ENCODE results near the gene IGLL5. TPM values are rescaled to one million over a fixed set of nuclear protein-coding genes. Genes with fewer than 3 reads are reported as not detected.

Gene IGLL5
- total RNA-seq, 1 experiment from 2014 or later: not detected

DNA sequence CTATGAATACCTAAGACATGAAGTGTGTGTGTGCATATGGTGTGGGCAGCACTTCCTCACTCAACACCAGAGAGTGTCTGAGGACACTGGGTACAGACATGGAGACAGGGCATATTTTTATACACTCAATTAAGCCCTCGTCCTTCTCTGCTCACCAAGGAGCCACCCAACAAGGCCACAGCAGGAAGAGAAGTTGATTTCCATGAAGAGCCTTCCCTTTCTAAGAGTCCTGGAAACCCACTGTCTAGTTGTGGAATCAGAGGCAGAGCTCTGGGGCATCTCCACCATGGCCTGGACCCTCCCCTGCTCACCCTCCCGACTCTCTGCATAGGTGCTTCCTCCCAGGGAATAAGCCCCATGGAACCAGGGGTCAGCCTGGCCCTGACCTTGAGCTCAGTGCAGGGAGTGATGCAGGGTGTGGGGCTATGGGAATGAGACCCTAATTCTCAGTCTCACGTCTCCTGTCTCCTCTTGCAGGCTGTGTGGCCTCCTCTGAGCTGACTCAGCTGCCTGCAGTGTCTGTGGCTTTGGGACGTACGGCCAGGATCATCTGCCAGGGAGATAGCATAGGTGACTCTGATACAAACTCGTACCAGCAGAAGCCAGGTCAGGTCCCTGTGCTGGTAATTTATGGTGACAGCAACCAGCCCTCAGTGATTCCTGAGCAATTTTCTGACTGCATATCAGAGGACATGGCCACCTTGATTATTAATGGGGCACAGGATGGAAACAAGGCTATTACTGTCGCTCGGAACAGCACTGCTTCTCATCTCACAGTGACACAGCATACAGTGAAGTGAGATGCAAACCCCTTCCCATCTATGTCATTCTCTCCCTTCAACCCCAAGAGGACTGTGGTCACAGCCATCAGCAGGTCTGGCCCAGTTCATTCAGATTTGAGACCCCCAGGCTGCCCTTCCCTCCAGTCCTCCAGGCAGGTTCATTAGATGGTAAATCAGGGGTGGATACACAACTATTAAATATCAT lies 14.6 kb upstream of the IGLL5 start:
- peaks cover 7% of the 10 kb centered on the region for H3K27me3 ChIP-seq (ENCODE audit: control insufficient read depth, insufficient read depth, low read length)
- no peak for DNase-seq
- no peak overlapping the region for H3K4me3 ChIP-seq (ENCODE audit: insufficient read depth, low read depth, low read length)
- H3K36me3 ChIP-seq (replicated peaks; ENCODE audit: control insufficient read depth, insufficient read depth, low read length): no peaks in the 10 kb centered on the region

DNA sequence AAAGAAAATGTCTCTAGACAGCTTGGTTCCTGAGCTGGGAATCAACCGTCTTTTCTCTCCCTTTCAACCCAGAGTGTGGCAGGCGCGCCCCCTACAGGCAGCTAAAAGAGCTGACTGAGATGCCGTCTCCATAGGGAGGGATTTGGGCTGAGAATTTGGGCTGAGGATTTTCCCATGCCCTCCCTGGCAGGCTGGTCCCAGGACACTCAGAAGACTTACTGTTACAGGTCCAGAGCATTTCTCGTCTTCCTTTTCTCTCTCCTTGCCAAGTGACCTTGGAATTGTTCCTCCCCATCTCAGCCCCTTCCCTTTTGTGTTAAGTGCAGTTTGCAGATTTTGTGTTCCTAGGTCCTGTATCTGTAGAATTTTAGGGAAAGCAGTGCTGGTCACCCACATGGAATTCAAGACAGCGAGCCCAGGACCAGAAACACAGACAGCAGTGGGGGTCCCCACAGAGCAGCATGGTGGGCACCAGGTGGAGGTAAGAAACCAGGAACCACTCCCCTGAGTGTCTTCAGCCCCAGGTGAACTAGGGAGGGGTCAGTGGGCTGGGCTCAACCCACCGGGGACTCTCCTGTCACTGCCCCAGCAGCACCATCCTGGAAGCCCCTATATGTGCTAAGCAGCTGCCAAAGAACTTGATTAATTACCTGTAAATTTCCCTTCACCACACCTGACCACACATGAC lies 9.9 kb upstream of the IGLL5 start:
- DNase-seq: peak; percentile 89
- Histone ChIP-seq H3K4me3 (ENCODE audit: insufficient read depth, low read depth, low read length) (no peak overlapping the region), H3K36me3 (replicated peaks; ENCODE audit: control insufficient read depth, insufficient read depth, low read length) (no peaks in the 10 kb centered on the region), H3K27me3 (ENCODE audit: control insufficient read depth, insufficient read depth, low read length) (peaks cover 4% of the 10 kb centered on the region; the same call in 1 of the 2 replicates)

DNA sequence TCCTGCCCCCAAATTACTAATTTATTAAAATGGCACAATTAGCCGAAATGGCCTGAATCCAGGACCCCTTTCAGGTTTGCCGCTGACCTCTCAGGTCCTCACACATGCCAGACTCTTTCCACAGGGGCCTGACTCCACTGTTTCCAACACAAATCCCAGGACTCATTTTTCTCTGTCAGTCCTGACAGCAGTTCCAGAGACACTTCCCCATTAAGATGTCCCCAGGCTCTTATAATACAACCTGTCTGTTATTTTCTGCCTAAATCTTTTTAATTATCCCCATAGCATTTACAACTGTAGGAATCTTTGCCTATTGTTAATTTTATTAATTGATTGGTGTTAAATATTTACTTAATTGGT lies 9.4 kb upstream of the IGLL5 start:
- peaks cover 2% of the 10 kb centered on the region; the same call in 1 of the 2 replicates for H3K27me3 ChIP-seq (ENCODE audit: control insufficient read depth, insufficient read depth, low read length)
- no peak for DNase-seq
- H3K4me3 ChIP-seq (ENCODE audit: insufficient read depth, low read depth, low read length): no peak overlapping the region
- H3K36me3 ChIP-seq (replicated peaks; ENCODE audit: control insufficient read depth, insufficient read depth, low read length): no peaks in the 10 kb centered on the region

DNA sequence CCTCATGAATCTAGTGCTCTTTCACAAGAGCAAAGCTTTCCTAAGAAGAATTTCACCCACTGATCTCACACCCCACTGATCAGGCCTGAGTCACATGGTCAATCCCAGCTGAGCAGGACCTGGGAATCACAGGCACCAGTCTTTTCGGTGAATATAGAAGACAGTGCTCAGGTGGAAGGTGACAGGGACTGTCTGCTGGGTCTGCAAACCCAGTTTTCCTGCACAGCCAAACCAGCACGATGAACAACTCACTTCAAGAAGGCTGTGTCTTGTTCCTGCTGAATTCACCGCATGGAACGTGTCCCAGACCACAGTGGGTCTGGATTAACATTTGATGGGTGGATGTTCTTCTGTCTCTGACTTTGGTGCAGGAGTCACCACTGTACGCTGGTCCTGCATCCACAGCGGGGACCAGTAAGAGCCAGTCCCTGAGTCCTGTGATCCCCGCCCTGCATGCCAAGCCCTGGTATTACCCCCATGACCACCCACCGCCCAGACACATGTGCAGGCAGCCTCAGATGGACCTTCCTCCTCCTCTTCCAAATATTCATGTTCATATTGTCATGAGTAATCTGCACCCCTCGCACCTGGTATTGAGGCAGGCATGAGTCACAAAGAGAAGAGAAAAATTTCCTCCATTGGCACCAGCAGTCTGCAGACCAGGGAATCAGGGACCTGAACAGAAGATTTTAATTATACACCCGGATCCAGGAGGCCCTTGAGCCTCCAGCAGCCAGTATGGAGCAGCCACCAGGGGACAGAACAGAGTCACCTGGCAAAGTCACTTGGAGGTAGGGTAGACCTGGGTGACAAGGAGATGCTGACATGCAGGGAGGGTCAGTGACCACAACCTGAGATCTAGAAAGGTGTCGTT lies 8.6 kb upstream of the IGLL5 start:
- peak; percentile 23 for DNase-seq
- H3K36me3 ChIP-seq (replicated peaks; ENCODE audit: control insufficient read depth, insufficient read depth, low read length): no peaks in the 10 kb centered on the region
- no peak overlapping the region for H3K4me3 ChIP-seq (ENCODE audit: insufficient read depth, low read depth, low read length)
- H3K27me3 ChIP-seq (ENCODE audit: control insufficient read depth, insufficient read depth, low read length): peaks cover 2% of the 10 kb centered on the region; the same call in 1 of the 2 replicates

DNA sequence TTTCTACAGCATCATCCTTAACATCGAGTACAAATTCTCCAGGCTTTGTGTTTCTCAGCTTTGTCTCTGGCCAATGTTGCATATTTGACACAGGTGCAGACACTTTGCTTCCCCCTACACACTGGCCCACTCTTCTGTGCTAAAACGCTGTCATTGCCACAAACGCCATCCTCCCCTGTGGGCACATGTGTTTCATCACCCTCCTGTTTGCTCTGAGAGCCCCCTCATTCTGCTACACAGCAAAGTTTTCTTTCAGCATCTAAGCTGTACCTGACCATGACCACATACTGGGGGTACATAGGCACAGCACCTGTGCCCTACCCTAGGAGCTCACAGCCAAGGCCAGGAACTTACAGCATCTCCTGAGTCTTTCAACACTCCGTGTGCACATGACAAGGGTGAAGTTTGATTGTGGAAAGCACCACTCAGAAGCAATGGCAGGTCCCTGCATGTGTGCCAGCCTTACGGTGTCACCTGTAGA lies 7.9 kb upstream of the IGLL5 start:
- no peak overlapping the region for H3K4me3 ChIP-seq (ENCODE audit: insufficient read depth, low read depth, low read length)
- H3K27me3 ChIP-seq (ENCODE audit: control insufficient read depth, insufficient read depth, low read length): peaks cover 2% of the 10 kb centered on the region; the same call in 1 of the 2 replicates
- H3K36me3 ChIP-seq (replicated peaks; ENCODE audit: control insufficient read depth, insufficient read depth, low read length): no peaks in the 10 kb centered on the region
- DNase-seq: no peak

DNA sequence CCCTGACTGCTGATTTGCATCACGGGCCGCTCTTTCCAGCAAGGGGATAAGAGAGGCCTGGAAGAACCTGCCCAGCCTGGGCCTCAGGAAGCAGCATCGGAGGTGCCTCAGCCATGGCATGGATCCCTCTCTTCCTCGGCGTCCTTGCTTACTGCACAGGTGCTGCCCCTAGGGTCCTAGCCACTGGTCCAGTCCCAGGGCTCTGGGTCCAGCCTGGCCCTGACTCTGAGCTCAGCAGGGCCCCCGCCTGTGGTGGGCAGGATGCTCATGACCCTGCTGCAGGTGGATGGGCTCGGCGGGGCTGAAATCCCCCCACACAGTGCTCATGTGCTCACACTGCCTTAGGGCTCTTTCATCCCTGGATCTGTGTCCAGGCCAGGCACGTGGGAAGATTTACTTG lies 7.0 kb upstream of the IGLL5 start:
- peaks cover 2% of the 10 kb centered on the region; the same call in 1 of the 2 replicates for H3K27me3 ChIP-seq (ENCODE audit: control insufficient read depth, insufficient read depth, low read length)
- no peak overlapping the region for H3K4me3 ChIP-seq (ENCODE audit: insufficient read depth, low read depth, low read length)
- H3K36me3 ChIP-seq (replicated peaks; ENCODE audit: control insufficient read depth, insufficient read depth, low read length): no peaks in the 10 kb centered on the region
- DNase-seq: no peak

DNA sequence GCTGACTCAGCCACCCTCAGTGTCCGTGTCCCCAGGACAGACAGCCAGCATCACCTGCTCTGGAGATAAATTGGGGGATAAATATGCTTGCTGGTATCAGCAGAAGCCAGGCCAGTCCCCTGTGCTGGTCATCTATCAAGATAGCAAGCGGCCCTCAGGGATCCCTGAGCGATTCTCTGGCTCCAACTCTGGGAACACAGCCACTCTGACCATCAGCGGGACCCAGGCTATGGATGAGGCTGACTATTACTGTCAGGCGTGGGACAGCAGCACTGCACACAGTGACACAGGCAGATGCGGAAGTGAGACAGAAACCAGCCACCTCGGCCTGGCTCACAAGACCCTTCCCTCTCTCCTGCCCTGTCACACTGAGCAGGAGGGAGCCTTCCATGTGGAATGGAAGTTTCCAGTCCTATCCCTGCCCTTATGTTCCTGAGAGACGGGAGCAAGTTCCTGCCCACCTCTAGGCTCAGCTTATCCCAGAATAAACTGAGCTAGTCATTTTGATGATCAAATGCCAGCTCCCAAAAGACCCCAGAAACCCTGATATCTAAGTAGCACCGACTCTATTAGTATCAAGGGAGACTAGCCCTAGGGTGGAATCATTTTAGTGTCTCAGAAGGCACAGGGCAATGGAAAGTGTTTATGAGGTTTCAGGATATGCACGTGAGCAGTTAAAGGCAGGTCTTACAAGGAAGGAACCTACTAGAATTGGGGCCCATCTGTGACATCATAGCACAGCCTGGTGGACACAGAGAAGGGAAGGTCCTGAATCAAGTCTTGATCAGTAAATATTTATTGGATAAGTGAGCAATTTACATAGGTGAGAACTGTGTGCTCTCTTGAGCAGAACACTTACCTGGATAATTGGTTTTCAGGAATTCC lies 6.3 kb upstream of the IGLL5 start:
- H3K4me3 ChIP-seq (ENCODE audit: insufficient read depth, low read depth, low read length): no peak overlapping the region
- DNase-seq: no peak
- peaks cover 2% of the 10 kb centered on the region; the same call in 1 of the 2 replicates for H3K27me3 ChIP-seq (ENCODE audit: control insufficient read depth, insufficient read depth, low read length)
- no peaks in the 10 kb centered on the region for H3K36me3 ChIP-seq (replicated peaks; ENCODE audit: control insufficient read depth, insufficient read depth, low read length)

DNA sequence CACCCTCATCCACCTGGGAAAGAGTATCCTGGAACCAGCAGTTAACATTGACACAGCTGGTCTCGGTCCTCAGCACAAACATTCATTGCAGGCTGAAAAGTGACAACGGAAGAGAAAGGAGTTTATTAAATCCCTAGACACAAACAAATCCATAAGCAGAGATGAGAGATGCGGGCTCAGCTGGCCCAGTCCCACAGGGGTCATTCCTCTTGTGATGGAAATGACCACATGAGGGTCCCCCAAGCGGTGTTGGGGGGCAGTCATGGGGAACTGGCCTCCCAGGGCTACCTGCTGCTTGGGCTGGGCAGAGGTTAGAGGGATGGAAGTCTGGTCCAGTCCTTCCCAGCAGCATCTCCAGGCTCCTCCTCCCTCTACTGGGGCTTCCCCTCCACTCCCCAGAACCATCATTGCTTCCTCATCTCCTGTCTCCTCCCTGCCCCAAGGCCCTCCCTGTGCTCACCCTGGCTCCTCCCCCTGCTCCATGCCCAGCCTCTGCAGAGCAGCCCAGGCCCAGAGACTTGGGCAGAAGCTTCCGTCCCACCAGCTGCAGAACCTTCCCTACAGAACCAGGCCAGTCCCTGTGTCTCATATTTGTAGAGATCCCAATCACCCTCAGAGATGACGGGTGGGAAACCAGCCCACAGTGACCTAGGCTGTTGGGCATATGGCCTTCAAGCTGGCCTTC lies 5.4 kb upstream of the IGLL5 start:
- peak; percentile 61 for DNase-seq
- Histone ChIP-seq H3K27me3 (ENCODE audit: control insufficient read depth, insufficient read depth, low read length) (peaks cover 2% of the 10 kb centered on the region; the same call in 1 of the 2 replicates), H3K4me3 (ENCODE audit: insufficient read depth, low read depth, low read length) (no peak overlapping the region), H3K36me3 (replicated peaks; ENCODE audit: control insufficient read depth, insufficient read depth, low read length) (no peaks in the 10 kb centered on the region)

DNA sequence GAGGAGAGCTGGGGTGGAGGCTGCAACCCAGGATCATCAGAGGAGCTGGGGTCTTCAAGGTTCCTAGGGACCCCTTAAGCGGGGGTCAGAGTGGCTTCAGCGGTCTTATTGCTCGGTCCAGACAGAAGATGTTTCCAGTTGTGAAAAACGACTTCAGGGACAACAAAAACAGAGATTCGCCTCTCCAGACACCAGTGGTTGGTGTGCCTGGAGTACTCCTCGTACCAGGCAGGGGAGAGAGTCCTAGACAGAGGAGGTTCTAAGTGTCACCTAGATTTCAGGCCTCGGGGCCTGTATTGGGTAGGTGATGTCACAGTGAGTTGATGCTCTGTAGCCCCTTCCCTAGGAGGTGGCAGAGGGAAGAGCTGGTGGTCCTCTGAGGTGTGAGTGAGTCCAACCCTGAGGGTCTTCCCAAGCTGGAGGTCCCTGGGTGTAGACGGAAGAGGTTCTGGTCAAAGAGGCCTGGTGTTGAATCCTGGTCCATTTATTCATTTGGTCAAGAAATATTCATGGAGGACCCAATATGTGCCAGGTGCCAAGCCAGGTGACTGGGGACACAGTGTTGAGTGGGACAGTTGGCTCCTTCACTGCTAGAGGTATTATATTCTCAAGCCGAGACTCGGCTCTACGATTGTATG lies 4.4 kb upstream of the IGLL5 start:
- no peak overlapping the region for H3K4me3 ChIP-seq (ENCODE audit: insufficient read depth, low read depth, low read length)
- H3K27me3 ChIP-seq (ENCODE audit: control insufficient read depth, insufficient read depth, low read length): peaks cover 2% of the 10 kb centered on the region; the same call in 1 of the 2 replicates
- peak; percentile 8 for DNase-seq
- H3K36me3 ChIP-seq (replicated peaks; ENCODE audit: control insufficient read depth, insufficient read depth, low read length): no peaks in the 10 kb centered on the region

DNA sequence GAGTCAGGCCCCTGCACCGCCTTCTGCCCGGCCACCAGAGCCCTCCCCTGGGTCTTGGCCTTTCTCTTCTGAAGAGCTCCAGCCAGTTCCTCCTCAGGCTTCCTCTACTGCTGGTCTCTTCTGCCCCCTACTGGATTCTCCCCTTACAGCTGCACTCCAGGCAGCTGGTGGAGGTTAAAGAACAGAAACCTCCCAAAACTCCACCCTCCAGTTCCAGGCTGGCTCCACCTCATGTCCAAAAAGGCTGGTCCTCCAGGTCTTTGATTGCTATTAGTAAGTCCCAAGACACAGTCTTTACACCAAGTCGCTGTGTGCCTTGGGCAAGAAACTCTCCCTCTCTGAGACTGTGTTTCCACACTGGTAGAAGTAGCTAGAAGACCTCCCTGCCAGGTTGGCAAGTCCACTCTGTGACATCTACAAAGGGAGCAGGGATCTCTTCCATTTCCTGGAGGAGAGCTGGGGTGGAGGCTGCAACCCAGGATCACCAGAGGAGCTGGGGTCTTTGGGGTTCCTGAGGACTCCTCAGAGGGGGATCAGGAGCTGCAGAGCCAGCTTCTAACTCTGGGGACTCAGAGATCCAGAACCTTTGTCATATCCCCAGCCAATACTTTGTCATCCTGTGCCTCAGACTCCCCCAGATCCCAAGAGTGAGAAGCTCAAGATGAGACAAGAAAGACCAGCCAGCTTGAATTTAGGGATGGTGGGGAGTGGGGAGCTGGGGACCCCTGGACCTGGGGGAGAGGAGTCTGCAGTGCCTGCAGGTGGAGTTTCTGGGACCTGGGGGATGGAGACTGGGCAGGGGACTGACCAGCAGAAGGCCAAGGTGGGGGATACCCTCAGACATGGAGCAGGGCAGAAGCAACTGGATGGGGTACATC lies 3.4 kb upstream of the IGLL5 start:
- no peak overlapping the region for H3K4me3 ChIP-seq (ENCODE audit: insufficient read depth, low read depth, low read length)
- H3K36me3 ChIP-seq (replicated peaks; ENCODE audit: control insufficient read depth, insufficient read depth, low read length): no peaks in the 10 kb centered on the region
- DNase-seq: peak; percentile 92
- peaks cover 2% of the 10 kb centered on the region; the same call in 1 of the 2 replicates for H3K27me3 ChIP-seq (ENCODE audit: control insufficient read depth, insufficient read depth, low read length)

DNA sequence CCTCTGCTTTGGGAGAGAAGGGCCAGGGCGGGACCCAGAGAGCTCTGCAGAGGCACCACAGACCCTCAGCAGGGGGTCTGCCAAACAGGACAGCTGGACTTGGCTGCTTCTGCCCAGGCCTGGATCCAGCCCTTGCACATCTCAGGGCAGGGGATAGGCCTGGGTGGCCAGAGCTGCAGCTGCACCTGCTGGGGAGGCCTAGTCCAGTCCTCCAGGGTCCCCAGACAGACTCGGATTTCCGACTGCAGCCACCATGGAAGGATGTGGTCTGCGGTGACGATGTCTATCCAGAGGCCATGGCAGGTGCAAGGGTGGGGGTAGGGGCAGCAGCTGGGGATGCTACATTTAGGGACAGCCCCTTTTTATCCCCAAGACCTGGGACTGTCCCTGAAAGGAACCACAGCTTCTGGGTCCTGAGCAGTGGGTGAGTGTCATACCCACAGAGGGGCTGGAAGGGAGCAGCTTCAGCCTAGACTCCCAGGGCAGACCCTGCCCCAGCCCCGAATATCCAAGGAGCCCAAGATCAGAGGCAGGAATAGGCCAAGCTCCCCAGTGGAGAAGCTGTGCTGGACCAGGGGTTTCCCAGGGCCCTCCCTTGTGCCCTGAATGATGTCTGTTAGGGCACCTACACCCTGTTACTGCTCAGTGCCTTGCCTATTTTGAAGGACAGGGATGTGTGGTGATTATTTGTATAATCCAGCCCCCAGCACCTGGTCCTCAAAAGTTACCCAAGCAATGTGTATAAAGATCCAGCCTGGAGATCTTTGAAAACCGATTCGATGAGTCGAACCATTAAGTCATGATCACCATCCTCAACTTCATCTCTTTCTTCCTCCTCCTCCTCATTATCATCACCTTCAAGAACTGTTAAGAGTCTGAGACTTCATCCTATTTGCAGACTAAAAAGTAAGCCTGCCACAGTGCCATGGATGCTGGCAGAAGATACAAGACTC lies 2.5 kb upstream of the IGLL5 start:
- Histone ChIP-seq H3K27me3 (ENCODE audit: control insufficient read depth, insufficient read depth, low read length) (peaks cover 2% of the 10 kb centered on the region; the same call in 1 of the 2 replicates), H3K4me3 (ENCODE audit: insufficient read depth, low read depth, low read length) (no peak overlapping the region), H3K36me3 (replicated peaks; ENCODE audit: control insufficient read depth, insufficient read depth, low read length) (no peaks in the 10 kb centered on the region)
- peak; percentile 12 for DNase-seq
